ENCODE data around the gene OR56A3.

GRCh38 chr11:5941951-5942350 is at the start of gene OR56A3:
- no peak for TF ChIP-seq CTCF (IDR thresholded peaks at IDR 0.05; ENCODE audit: insufficient read depth, low read length)
- no peak for TF ChIP-seq POLR2AphosphoS5 (IDR thresholded peaks at IDR 0.05; ENCODE audit: low read depth)
- no peak for TF ChIP-seq REST (IDR thresholded peaks at IDR 0.05; ENCODE audit: insufficient replicate concordance, low read depth)

All from HL-60 (cell line).